Measurements from ENCODE around the gene SMYD3.

GRCh38 chr1:246093230-246093629 lies 413.8 kb downstream of the SMYD3 start:
- TF ChIP-seq, protein P1, sequence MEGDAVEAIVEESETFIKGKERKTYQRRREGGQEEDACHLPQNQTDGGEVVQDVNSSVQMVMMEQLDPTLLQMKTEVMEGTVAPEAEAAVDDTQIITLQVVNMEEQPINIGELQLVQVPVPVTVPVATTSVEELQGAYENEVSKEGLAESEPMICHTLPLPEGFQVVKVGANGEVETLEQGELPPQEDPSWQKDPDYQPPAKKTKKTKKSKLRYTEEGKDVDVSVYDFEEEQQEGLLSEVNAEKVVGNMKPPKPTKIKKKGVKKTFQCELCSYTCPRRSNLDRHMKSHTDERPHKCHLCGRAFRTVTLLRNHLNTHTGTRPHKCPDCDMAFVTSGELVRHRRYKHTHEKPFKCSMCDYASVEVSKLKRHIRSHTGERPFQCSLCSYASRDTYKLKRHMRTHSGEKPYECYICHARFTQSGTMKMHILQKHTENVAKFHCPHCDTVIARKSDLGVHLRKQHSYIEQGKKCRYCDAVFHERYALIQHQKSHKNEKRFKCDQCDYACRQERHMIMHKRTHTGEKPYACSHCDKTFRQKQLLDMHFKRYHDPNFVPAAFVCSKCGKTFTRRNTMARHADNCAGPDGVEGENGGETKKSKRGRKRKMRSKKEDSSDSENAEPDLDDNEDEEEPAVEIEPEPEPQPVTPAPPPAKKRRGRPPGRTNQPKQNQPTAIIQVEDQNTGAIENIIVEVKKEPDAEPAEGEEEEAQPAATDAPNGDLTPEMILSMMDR (IDR thresholded peaks at IDR 0.05): no peak
- no peak for TF ChIP-seq POLR2A (IDR thresholded peaks at IDR 0.05)

Data from adrenal gland (tissue), 5 donors.